GM19240 (cell line): ENCODE measurements around the gene RPS23.
A peak's percentile ranks its signal among the peaks of the same experiment; 100 is the strongest.

Experiments
- DNase-seq: peaks from one replicate; pipeline ENCODE4 v3.0.0; 2011; ENCODE audit warnings: low spot score; ENCODE audit not compliant: insufficient read length

RPS23 gene

DNA sequence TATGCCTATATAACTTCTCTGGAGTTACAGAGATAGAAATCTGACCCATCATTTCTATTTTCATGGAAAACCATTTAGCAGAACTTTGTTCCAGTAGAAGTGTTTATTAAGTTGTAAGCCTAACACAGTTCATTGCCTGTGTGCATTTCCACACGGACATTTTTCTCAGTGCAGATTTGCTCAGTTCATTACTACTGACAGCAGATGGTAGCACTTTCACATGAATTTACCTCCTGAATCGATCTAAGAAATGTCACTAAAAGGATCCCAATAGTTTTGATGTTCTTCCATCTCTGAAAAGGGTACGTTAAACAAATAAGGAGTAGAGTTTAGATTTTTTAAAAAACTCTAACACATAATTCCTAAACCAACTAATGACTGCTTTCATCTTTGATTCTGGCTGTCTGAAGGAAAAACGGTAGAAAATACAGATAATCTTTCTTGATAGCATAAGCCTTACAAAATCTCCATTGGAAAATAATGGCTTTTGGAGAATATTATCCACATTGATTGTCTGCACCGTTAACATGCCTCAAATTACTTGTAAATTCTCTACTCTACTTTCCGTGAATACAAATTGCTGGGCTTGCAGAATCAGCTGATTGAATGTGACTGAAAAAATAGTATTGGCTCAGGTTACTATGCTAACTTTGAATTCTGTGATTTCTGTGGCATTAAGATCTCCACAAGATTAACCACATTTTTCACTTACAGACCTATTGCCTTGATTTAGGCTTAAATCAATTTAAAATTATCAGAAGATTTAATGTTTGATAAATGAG lies 33.1 kb downstream of the RPS23 start:
- DNase-seq, result no peak

DNA sequence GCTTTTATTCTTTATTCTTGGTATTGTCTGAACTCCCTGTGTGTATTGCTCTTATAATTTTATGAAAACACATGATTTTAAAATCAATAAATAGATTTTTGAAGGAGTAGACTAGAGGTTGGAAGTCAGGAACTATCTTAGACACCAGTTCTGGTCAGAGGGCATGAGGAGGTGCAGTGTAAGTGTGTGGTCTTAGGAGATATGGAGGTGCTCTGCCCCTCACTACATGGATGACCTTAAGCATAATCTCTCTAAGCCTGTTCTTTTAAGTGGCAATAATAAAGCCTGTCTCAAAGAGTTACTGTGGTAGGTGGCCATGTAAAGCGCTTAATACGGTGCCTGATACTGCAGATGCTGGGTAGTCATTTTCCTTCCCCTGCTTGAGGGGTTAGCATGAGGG lies 34.0 kb downstream of the RPS23 start:
- no peak for DNase-seq

DNA sequence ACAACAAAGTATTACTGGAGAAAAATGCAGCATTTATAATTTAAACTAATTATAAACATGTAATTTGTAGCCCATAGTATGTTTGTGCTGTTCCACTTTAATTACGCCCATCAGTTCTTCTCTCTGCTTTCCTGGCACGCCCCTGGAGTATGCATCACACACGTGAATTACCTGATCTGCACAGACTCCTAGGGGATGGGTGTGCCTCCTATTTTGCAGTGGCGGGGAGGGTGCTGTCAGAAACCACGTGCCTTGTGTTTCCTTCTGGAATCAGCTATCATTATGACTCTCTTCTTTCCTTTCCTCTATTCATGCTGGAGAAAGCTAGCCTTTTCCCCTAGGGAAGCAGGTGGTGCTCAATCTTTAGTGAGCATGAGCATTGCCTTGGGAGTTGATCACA lies 43.3 kb downstream of the RPS23 start:
- no peak for DNase-seq

DNA sequence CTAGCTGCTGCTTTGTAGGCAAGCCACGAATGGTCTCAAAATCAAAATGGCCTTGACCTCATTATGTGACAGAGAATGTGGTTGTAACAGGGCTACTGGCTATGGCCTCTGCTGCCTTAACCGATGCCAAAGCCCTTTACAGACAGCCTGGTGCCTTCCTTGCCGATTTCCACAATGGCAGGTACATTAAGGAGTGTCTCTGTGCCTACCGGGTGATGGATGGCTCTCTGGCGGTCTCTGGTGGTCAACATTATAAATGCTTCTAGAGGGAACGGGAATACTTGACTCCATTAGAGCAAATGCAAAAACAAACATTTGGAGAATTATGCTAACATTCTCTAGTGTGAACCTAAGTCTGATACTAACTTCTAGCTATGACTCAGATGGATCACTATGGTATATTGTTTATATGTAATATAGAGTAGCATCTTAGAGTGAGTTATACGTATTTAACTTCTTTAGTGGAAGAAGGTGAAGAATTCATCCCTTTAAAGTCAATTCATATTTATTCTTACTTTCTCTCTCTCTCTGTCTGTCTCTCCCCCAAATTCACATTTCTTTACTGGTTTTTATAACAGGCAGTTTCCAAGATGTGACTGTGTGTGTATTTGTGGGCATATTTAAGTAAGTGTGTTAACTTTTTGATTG lies 52.5 kb downstream of the RPS23 start:
- peak; percentile 43 for DNase-seq
